HG02759 (cell line): ENCODE results near the gene THAP4.
"Not testable (repeated sequence)": the region's sequence is repeated elsewhere in the genome, so short reads cannot be mapped to it uniquely, and the experiment has no call there.

ENCODE experiments used
- ATAC-seq: cut with Tn5 transposase; IDR thresholded peaks from one replicate; pipeline ENCODE4 v1.9.1; 2021; ENCODE audit warnings: mild to moderate bottlenecking, moderate library complexity; ENCODE audit not compliant: unreplicated experiment

Gene THAP4

DNA sequence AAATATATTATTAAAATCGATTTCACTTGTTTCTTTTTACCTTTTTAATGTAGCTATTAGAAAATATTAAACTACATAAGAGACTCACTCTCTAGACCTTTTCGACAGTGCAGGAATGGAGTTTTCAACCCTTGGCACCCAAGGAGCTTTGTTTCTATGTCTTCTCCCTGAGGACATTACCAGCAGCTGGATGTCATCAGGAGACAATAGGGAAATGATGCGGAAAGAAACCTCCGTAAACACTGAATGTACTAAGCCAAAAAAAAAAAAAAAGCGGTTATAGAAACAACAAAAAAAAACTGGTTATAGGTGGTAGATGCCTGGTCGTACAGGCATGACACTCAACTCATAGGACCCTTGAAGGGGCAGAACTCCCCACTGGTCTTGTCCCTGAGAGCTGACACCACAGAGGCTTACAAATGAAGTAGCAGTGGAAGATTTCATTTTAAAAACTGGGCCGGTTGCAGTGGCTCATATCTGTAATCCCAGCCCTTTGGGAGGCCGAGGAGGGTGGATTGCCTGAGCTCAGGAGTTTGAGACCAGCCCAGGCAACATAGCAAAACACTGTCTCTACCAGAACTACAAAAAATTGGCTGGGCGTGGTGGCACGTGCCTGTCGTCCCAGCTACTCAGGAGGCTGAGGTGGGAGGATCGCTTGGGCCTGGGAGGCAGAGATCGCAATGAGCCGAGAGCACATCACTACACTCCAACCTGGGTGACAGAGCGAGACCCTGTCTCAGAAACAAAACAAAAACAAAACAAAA lies 23.8 kb downstream of the THAP4 start:
- ATAC-seq = no peak

DNA sequence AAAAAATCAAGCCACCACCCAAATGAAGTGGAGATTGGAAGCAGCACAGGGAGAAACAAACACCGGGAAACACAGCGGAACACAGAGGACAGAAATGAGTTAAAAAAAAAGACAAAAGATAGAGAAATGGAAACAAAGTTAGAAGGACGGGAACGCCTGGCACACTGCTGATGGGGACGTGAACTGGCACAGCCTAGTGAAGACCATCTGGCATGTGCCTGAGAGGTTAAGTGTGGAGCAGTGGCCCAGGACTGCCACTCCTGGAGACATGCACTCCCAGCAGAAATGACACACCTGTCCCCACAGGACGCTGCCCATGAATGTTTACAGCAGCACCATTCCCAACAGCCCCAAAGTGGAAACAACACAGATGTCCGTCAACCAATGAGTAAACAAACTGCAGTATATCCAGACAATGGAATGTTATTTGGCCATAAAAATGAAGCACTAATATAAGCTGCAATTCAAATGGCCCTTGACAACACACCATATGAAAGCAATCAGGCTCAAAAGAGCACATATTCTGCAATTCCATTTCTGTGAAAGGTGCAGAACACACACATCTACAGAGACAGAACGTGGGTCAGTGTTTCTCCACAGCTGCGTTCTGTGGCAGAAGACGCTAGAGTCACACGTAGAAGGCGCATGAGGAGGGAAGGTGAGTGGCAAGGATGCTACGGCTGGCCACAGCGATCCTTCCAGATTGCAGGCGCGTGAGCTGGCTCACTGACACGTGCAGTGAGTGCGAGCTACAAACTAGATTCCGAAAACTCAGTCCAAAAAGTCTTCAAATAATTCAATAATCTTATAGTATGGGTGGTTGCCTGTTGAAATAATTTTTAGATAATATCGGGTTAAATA lies 24.6 kb downstream of the THAP4 start:
- no peak for ATAC-seq

DNA sequence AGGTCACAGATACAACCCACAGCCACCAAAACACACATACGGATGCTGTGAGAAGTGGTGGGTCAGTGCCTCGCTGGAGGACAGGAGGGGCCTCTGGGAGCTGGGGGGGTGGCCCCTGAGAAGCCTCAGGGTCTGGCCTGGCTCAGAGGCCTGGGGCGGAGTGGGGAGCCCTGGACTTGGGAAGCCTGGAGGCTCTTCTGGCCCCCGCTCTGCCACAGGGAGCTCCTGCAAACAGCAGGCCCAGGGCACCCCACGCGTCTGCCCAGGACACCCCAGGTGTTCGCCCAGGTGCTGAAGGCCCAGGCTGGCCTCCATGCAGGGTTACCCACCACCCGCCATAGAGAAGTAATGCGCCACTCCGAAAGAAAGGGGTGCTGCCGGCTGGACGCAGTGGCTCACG lies 25.9 kb downstream of the THAP4 start:
- no peak for ATAC-seq

DNA sequence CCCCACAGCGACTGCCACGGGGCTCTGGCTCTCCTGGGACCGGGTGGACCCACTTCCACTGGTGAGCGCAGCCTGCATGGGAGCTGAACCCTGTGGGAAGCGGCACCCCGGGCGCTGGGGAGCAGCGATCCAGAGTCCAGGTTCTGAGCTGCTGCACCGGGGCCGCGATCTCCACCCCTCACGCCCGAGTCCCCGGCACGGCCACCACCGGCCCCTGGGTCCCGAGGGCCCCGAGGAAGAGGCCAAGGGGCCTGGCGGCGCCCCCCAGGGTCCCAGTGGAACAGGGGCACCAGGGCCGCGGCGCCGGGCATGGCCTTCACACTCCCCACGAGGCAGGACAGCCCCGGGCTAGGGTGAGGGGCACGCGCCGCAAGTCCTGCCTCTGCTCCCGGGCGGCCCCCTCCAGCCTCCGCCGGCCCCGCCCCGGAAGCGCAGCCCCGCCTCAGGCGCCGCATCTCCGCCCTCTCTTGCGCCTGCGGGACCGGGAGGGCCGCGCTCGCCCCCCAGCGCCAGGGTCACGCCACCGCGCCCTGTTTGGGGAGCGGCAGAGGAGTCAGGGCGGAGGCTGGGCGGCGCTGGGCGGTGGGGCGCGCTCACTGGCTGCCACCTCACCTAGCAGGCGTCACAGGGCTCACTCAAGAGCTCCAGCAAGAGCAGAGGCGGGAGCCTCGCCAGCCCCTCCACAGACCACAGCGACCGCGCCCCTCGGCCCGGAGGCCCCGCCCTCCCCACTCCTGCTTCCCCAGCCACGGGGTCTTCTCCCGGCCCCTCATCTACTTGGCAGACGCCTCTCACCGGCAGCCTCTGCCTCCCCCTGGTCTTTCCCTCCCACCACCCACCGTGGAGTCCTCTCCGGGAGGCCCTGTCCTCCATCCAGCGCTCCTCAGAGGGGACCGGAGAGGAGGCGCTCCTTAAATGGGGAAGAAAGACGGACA lies 26.8 kb downstream of the THAP4 start:
- peak; percentile 97 for ATAC-seq

DNA sequence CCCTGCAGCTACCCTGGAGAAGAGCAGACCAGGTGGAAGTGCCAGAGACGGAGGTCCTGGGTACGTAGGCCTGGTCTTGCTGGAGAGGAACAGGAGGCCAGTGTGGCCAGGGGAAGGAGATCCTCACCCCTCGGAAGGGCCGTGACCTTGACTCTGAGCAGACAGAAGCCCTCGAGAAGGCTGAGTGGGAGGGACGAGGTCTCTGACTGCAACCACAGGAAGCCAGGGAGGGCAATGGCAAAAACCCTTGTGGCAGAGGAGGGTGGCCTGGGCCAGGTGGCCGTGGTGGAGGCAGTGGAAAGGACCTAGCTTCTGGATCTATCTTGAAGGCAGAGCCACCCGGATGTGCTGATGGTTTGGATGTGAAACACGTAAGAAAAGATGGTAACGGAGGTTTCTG lies 28.1 kb downstream of the THAP4 start:
- no peak for ATAC-seq

DNA sequence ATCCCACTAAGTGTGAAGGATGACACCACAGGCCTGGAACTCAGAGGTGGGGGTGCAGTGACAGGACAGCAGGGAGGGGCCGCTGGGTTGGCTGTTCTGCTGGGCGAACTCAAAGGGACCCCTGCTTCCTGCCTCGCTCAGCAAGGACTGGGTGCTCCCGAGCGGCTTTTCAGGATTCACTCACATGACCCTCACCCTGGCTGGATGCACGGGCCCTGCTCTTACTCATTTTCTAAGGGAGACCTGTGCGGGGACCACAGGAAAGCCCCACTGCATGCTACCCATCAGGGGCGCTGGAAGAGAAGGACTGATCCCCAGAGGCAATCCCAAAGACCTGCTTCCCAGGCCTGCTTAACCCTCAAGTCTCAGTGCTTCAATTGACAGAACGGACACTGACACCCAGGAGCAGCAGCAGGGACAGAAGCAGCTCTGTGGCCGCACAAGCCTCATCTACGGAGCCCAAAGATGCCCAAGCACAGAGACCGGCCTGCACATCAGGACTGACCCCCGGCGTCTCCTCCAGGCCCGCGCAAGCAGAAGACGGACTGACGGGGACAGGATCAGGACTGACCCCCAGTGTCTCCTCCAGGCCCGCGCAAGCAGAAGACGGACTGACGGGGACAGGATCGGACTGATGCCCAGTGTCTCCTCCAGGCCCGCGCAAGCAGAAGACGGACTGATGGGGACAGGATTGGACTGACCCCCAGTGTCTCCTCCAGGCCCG lies 29.6 kb downstream of the THAP4 start:
- ATAC-seq = no peak

DNA sequence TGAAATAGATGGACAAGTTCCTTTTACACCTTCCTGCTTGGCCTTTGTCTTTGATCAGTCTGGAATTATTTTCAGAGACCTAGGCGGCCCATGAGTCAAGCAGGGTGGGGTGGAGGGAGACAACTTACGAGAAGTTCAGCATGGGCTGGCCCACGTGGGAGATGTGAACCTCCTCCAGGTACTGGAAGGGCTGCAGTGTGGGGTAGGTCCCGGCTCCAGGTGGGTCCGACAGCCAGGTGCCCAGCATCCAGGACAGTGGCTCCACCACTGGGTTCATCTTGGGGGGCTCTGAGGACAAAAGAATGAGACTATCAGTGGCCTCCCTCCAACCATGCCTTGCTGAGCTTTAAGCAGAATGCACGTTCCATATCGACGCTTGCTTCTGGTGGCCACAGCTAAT lies 30.8 kb downstream of the THAP4 start:
- ATAC-seq = no peak

DNA sequence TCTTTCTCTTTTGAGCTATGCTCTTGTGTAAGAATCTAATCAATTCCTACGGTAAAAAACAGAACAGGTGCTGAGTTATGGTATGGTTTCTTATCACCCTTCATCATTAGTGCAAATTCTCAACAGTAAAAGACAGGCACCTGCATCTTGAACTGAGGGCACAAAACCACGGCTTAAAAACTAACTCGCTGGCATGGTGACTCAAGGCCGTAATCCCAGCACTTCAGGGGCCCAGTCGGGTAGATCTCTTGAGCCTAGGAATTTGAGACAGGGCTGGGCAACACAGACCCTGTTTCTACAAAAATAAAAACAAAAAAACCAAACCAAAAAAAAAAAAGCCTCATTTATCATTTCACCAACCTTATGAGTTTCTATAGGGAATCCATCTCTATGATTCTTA lies 33.3 kb downstream of the THAP4 start:
- ATAC-seq = no peak

DNA sequence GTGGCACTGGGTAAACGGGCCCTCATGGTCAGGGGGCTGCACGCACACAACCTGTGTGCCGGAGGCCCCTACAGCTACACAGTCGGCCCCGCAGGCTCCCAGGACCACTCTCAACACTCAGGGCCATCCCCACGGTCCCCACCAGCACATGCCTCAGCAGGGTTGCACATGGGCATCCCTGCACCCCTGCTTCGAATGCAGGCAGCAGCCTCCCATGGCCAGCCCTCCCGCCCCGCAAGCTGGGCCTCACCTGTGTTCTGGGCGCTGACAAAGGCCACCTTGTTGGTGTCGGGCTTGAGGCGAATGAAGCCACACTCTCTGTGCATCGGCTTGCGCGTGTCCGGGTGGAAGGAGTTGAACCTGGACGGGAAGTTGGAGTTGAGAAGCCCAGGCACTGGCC lies 34.2 kb downstream of the THAP4 start:
- ATAC-seq = no peak

DNA sequence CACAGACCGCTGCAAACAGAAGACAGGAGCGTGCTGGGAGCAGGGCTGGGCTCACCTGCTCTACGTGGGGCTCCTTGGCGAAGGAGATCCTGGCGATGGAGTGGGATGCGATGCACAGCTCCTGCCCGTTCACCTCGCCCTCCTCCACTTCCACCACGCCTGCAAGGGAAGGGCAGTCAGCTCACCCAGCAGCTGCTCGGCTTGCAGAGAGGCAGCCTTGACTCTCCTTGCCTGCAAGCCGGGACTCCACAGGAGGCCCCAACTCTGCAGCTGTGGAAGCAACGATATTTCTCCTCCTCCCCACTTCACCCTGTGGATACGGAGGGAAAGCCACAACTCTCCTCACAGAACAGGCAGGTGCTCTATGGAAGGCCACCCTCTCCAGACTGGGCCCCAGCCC lies 35.1 kb downstream of the THAP4 start:
- ATAC-seq = no peak

DNA sequence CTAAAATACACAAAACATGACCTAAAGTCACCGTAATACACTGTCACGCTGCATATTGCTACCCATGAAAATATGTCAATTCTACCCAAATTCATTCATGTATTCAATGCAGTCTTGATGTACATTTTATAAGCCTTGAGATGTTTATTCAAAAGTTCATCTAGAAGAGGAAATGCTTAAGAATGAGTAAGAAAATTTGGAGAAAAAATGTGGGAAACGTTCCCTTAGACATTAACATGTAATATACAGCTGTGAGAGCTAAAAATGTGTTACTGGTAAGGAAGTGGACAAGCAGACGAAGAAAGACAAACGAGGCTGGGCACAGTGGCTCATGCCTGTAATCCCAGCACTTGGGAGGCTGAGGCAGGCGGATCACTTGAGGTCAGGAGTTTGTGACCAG lies 37.3 kb downstream of the THAP4 start:
- no peak for ATAC-seq

DNA sequence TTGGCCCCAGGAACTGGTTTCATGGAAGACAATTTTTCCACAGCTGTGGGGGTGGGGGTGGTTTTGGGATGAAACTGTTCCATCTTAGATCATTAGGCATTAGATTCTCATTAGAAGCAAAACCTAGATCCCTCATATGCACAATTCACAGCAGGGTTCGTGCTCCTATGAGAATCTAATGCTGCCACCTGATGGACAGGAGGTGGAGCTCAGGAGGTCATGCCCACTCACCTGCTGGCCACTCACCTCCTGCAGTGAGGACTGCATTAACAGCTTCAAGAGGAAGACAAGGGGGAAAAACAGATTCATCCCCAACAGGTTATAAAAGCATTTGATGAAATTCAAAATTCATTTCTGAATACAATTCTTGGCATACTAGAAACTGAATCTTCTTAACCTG lies 38.5 kb downstream of the THAP4 start:
- no peak for ATAC-seq

DNA sequence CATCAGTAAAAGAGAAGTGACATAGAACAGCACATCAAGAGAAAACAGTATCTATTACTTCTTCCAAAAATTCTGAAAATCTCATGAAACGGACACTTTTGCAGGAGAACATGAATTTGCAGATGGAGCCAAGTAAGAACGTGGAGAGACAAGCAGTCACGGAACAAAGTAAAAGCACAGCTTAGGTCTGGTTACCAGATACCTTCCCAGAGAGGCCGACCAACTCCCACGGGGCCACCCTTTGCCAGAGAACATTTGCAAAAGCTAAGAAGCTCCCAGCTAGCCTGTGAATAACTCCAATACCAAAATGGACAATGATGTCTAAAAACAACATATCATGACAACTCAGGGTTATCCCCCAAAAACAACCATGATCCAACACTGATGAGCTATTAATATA lies 38.9 kb downstream of the THAP4 start:
- ATAC-seq = no peak

DNA sequence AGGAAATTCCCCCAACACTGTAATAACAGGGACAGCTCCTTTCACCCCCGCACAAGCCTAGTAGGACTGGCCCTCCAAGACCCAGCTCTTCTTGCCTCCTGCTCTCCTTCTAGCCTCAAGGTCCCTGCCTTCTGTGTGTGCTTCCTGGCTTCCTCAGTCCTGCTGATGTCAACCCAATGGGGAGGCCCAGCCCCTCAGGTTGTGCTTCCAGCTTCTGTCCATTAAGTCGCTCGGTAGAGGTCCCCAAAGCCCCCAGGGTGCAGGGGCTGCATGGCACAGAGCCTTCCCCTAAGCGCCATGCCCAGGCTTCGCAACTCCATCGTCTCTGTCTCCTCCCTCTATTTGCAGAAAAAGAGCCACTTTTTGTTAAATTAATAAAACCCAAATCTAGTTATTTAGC lies 39.4 kb downstream of the THAP4 start:
- no peak for ATAC-seq

DNA sequence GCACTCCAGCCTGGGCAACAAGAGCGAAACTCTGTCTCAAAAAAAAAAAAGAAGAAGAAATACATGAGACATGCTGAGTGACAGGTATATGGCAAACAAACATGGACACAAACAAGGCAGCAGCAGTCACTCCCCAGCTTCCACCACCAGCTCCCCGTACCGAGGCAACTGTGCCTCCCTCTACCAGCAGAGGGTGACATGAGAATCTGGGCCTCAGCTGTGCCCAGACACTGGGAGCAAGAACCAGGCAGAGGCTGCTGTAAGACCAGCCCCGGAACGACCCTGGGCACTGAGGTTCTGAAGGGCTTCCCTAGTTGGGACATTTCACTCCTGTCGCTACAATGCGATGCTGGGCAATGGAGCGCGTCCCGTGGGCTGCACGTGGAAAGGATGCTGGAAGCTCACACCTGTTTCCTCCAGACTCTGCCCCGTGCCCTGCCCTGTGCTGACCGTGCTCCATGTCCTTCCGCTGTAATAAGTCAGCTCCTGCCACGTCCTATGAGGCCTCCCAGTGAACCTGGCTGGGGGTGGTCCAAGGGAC lies 41.3 kb downstream of the THAP4 start:
- ATAC-seq = no peak

DNA sequence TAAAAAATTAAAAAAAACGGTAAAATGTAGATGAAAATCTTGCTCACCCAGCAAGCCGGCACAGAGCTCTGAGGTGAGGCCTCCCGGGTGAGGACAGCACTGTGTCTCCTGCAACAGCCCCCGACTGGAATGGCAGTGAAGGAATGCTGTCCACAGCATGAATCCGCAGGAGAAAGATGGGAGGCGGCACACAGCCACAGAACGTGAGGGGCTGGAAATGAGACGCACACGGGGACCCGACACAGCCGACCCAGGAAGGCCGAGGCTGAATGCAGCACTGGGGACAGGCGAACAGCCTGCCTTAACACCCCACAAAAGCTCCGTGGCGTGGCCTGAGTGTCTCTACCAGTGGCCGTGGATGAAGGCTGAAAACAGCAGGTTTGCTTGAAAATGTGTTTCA lies 43.7 kb downstream of the THAP4 start:
- no peak for ATAC-seq

DNA sequence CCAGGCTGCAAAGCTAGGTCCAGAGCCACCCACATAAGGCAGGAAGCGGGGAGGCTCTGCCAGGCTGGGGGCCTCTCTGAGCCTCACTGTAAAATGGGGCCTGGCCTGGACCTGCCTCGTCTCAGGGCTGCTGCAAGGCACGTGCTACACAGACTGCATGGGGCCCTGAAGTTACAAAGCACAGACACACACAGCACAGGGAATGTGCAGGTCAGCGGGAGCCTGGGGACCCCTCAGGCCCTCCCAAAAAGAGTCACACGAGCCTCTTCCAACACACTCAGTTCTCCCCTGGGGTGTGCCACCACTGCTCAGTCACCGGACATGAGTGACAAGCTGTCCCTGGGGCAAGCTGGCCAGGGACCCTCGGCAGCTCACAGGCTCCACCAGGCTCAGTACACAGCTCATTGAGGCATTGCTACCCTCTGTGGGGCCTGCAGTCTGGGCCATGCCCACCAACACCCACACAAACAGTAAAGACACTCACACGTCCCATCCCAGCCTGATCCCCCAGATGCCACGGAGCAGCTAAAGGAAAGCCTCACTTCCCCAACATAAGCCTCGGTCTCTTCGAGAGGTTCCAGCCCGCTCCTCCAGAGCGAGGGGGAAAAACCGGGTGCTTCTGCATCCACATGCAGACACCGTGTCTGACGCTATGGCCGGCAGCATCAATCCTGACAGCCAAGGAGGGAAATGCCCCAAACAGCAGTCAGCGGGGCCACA lies 44.7 kb downstream of the THAP4 start:
- no peak for ATAC-seq

DNA sequence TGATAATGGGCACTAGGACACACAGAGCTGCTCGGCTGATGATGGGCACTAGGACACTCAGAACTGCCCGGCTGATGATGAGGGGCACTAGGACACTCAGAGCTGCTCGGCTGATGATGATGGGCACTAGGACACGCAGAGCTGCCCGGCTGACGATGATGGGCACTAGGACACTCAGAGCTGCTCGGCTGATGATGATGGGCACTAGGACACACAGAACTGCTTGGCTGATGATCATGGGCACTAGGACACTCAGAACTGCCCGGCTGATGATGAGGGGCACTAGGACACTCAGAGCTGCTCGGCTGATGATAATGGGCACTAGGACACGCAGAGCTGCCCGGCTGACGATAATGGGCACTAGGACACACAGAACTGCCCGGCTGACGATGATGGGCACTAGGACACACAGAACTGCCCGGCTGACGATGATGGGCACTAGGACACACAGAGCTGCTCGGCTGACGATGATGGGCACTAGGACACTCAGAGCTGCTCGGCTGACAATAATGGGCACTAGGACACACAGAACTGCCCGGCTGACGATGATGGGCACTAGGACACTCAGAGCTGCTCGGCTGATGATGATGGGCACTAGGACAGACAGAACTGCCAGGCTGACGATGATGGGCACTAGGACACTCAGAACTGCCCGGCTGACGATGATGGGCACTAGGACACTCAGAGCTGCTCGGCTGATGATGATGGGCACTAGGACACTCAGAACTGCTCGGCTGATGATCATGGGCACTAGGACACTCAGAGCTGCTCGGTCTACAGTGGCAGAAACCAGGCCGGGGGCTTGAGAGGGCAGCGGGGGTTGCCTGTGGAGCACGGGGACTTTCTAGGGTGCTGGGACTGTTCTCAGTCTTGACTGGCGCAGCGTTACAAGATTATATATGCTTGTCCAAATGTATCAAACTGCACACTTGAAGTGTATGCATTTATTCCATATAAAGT lies 46.2 kb downstream of the THAP4 start:
- ATAC-seq = not testable (repeated sequence)

DNA sequence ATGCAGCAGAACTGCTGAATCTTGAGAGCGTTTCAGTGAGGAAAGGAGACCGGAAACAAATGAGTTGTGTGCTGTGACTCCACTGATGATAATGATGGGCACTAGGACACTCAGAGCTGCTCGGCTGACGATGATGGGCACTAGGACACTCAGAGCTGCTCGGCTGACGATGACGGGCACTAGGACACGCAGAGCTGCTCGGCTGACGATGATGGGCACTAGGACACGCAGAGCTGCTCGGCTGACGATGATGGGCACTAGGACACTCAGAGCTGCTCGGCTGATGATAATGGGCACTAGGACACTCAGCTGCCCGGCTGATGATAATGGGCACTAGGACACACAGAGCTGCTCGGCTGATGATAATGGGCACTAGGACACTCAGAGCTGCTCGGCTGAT lies 47.1 kb downstream of the THAP4 start:
- not testable (repeated sequence) for ATAC-seq
